HTR-8/SVneo (cell line): ENCODE data around the gene FGF11.
"Not testable (repeated sequence)": the region's sequence is repeated elsewhere in the genome, so short reads cannot be mapped to it uniquely, and the experiment has no call there.

Source experiments
- DNase-seq: peaks from one replicate; pipeline ENCODE4 v3.0.0; 2011; ENCODE audit warnings: low spot score, mixed read lengths; ENCODE audit not compliant: insufficient read length
- FAIRE-seq: peaks from 2 replicates; lab custom pipeline; 2011; peaks lifted over from hg19 to GRCh38; lab: Jason Lieb, UNC

FGF11 gene

DNA sequence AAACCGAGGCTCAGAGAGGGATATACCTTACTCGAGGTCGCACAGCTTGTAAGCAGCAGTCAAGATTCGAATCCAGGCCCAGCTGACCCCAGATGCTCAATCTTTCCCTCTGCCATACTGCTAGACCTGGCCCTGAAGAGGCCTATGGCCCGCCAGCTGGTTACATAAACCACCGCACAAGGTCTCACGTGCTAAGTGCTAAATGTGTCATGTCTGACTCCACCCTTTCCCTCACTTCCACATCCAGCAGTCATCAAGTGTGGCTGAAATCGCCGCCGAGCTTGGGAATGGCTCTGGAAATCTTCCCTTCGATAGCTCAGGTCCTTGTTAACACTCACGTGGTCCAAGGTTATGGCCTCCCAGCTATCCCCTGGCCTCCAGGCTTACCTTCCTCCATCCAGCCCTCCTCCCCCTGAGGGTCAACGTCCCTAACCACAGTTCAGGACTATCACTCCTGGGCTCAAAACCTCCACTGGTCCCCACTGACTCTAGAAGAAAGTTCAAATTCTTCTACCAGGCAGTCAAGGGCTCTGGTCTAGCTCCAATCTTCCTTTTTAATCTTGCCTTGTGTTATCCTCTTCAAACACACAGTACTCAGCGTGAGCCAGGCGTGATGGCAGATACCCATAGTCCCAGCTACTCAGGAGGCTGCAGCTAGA lies 36.6 kb downstream of the FGF11 start:
- FAIRE-seq (no peak), DNase-seq (no peak)

DNA sequence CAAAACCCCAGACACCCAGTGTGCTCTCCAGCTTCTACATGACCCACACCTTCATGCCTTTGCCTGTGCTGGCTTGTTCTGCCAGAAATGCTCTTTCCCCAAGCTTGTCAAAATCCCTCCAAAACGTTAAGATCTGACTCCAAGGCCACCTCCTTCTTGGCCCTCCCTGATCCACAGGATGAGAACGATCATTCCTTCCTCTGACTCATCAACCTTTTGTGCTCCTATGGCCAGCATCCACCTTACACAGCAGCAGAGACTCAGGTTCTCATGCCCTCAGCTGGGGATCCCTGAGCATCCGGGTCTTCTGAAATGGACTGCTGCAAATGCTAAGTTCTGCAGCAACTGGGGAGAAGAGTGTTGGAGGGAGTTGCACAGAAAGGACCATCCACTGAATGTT lies 37.2 kb downstream of the FGF11 start:
- peak; percentile 47 for DNase-seq
- peak; percentile 60 for FAIRE-seq

DNA sequence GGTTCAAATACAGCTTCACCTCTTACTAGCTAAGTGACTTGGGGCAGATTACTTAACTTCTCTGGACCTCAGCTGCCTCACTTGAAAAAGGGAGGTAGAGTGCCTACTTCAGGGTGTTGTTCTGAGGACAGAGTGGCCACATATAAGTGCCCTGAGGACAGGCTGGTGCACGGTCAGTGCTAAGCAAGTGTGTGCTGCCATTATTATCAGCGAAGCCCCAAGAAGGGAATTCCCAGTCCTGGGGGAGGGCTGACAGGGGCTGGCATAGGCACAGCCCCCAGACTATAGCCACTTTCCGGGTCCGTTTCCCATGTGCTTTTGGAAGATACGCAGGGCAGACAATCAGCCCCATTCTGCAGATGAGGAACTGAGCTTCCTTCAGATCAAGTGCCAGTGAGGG lies 37.6 kb downstream of the FGF11 start:
- FAIRE-seq, result no peak

DNA sequence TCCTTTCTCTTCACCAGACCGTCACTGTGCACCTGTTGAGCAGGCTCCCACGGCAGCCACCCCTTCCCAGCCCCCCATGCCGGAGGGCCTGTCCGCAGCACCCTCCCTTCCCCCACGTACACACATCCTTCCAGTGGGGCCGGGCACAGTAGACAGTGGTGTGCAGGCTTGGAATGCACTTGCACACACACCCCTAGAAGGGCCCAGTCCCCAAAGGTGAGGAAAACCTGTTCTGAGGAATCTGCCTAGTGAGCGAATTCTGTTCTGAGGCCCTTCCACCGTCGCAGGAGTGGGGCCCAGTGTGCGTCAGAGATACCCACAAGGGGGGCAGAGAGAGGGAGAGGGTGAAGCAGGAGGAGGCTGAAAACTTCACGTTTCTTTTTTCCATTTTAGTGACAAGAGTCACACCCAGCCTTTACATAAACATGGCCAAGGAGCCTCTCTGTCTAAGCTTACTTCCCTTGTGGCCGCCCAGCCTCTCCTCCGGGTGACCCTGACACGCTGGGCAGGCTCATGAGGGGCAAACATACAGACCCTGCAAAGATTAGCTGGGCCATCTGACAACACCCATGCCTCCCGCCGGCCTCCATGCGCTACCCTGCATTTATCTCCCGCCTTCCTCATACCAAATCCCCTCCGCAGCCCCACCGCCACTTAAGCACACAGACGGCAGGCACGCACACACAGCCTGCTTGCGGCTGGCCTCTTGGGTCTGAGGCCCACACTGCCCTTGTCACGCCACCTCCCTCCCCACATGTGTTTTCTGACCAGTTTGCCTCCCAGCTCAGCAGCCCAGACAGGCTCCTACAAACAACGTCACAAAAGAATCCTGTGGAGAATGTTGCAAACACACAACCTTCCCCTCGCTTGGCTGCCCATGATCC lies 38.3 kb downstream of the FGF11 start:
- DNase-seq (no peak), FAIRE-seq (no peak)

More for the DNA sequence above, 37.6 kb downstream of the FGF11 start:
- DNase-seq, result no peak

DNA sequence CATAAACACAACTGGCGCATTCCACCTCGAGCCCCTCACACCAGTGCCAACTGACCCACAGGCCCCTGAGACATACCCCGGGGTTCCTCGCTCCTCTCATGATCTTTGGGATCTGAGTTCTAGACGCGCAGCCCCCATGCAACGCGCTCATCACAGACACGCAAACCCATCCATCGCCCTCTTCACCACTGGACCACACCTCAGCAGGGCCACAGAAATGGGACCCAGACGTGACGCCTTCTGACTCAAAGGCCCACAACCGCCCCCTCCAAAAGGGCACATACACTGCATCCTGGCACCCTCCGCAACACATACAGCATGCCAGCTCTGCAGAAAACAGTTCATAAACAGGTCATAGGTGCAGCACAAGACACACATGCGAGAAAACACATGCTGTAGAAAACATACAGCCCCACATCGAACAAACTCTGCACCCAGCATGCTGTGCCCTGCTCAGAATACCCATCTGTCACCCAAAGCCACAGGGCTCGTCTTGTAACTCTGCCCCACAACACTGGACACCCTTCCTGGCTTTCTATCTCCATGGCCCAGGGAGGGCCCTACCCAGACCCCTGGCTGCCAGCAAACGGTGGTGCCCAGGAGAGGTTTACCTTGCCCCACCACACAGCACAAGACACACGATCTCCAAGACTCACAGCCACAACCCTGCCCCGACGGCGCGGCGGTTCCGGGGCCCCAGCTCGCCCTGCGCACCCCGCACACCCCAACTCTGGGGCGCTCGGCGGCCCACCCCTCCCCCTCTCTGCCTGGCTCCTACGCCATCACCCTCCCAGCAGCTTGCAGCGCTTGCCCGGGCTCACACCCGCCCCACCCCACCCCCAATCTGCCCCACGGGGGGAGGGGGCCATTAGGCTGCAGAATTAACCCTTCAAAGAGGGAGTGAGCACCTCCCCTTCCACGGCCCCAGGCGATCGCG lies 39.2 kb downstream of the FGF11 start:
- DNase-seq (peak; percentile 67), FAIRE-seq (no peak)

DNA sequence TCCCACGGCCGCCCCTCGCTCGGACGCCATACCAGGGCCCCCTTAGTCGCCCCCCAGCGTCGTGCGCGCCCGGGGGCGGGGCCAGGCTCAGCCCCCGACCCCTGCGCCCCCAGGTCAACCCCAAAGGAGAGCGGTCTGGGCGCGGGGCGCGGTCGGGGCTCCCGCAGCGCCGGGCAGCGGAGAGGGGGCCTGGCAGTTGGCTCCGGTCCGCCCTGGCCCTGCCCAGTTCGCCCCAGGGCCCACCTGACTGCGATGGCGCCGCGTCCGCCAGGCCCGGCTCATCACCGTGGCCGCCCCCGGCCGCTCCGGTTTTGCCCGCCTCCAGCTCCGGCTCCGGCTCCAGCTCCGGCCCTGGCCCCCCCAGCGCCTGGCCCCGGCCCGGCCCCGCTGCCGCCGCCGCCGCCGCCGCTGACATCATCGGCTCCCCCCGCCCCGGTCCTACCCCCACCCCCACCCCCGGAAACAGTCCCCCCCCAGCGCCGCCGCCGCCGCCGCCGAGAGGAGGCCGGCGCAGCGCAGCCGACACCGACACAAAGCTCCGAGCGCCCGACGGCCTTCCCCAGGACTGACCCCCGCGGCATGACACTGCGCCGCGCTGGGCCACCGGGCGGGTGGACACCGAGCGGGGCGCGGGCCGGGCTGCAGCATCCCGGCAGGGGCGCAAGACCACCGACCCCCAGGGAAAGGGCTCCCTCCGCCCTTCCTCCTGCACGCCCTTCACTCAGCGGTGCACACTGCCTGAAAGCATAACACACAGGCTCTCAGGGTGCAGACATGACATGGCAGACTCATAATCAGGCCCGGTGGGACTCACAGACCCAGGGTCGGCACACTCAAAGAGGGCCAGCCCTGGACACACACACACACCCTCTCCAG lies 40.1 kb downstream of the FGF11 start, which contains the start of gene ZBTB4:
ZBTB4 (minus strand) TSS at position 419 of the 876 bp plus-strand sequence. CDS start 12,830 bp downstream, outside the sequence.
- FAIRE-seq (peak; percentile 9), DNase-seq (peak; percentile 65)

DNA sequence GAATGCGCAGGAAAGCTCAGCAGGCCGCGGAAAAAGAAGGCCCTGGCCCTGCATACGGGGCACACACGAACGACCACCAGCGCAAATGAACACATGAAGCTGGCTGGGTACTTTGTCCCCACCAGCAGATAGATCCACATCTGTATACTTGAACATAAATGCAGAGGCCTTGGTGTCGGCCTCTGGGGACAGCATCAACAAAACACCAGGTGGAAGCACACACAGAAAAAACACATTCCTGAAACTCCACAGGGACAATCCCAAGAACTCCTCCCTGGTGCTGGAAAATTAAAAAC lies 40.7 kb downstream of the FGF11 start:
- no peak for FAIRE-seq
- no peak for DNase-seq

DNA sequence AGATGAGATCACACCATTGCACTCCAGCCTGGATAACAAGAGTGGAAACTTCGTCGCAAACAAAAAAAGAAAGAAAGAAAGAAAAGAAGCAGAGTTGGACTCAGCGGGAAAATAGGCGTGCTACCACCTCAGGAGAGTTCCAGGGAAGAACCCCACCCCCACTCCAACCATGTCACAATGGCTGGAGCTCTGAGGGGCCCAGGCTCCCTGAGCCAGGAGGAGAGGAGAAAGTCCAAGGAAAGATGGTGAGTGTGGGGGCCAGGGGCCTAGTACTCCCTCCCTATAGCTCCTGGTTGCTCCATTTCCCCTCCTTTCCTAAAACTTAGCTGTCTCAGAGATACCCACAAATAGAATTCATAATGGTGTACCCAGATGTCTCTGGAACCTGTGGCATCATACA lies 42.0 kb downstream of the FGF11 start, which contains the start of gene SLC35G6:
SLC35G6 (plus strand) TSS at position 172 of the 400 bp plus-strand sequence; CDS start at position 243, 71 bp downstream.
- FAIRE-seq, result not testable (repeated sequence)

DNA sequence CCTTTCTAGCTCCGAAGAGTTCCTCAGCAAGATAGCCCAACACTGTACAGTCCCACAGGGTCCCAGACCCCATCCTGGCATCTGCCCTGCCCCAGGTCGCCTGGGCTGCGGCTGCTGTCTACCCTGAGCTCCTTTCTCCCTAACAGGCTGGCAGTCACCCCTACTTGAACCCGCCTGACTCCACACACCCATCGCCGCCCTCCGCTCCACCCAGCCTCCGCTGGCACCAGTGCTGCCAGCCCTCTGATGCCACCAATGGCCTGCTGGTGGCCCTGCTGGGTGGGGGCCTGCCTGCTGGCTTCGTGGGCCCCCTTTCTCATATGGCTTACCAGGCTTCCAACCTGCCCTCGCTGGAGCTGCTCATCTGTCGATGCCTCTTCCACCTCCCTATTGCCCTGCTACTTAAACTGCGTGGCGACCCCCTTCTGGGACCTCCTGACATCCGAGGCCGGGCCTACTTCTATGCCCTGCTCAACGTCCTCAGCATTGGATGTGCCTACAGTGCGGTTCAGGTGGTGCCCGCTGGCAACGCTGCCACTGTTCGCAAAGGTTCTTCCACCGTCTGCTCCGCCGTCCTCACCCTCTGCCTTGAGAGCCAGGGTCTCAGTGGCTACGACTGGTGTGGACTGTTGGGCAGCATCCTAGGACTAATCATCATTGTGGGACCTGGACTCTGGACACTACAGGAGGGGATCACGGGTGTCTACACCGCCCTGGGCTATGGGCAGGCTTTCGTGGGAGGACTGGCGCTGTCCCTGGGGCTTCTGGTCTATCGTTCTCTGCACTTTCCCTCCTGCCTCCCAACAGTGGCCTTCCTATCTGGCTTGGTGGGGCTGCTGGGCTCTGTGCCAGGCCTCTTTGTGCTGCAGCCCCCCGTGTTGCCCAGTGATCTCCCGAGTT lies 42.8 kb downstream of the FGF11 start:
- not testable (repeated sequence) for FAIRE-seq

More for the DNA sequence above, 42.0 kb downstream of the FGF11 start, which contains the start of gene SLC35G6:
- not testable (repeated sequence) for DNase-seq

DNA sequence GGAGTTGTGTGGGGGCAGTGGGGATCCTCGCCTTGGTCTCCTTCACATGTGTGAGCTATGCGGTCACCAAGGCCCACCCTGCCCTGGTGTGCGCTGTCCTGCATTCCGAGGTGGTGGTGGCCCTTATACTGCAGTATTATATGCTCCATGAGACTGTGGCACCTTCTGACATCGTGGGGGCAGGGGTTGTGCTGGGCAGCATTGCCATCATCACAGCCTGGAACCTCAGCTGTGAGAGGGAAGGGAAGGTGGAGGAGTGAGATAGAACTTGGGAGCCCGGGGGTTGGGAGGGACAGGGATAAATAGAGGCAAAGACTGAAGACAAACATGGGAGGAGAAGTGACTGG lies 43.4 kb downstream of the FGF11 start:
- not testable (repeated sequence) for FAIRE-seq

More for the DNA sequence above, 42.8 kb downstream of the FGF11 start:
- DNase-seq, result not testable (repeated sequence)

DNA sequence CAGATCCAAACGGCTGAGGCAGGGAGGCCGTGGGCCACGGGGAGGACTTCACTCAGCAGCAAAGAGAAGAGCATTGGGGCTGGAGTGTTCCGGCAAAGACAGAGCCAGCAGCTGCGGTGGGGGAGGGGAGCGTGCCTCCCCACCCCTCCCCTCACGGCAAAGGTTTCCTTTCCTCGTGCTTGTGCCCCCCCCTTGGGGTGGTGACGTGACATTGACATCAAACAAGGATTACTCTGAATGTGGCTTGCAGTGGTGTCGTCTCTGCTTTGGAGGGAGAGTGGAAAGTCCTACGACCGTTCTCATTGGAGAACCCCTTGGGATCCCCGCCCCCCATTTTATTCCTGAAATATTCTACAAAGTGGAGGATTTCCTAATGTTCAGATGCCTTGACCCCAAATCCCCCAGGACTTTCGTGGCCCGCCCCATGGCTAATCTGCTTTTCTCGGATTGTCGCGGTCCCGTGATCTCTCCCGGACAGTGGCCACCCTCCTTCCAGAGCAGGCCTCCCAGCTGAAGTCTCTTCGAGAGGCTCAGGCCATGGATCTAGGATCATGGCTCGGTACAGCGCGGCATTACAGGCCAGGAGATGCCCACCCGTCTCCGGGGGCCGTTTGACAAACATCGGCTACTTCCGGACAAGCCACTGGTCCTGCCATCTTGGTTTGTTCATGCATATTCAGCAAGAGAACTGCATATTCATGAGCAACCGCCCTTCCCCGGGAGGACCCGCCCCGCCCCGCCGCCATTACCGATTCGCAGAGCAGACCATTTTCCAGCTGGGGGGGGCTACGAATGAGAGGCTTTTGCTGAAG lies 44.1 kb downstream of the FGF11 start:
- peak; percentile 91 for FAIRE-seq
- peak; percentile 88 for DNase-seq

More for the DNA sequence above, 43.4 kb downstream of the FGF11 start:
- not testable (repeated sequence) for DNase-seq

DNA sequence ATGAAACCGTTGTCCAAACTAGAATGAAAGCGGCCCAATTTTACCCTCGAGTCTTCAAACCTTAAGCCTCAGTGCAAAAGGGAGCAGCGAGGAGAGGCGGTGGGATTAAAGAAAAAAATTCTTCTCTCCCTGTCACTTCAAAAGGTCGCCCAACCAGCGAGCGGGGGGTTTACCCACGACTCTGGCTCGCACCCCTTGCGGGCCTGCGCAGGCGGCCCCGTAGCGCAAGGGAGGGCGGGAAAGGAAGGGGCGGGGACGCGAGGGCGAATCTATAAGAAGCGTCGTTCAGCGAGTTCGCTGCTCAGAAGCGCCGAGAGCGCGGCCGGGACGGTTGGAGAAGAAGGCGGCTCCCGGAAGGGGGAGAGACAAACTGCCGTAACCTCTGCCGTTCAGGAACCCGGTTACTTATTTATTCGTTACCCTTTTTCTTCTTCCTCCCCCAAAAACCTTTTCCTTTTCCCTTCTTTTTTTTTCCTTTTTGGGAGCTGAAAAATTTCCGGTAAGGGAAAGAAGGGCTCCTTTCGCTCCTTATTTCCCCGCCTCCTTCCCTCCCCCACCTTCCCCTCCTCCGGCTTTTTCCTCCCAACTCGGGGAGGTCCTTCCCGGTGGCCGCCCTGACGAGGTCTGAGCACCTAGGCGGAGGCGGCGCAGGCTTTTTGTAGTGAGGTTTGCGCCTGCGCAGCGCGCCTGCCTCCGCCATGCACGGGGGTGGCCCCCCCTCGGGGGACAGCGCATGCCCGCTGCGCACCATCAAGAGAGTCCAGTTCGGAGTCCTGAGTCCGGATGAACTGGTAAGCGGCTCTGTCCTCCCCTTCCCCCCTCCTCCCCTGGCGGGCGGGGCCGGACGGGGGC lies 45.0 kb downstream of the FGF11 start, which contains the start of gene POLR2A:
POLR2A (plus strand) TSS at position 300 of the 852 bp plus-strand sequence.
- peak; percentile 94 for FAIRE-seq
- peak; percentile 99 for DNase-seq

DNA sequence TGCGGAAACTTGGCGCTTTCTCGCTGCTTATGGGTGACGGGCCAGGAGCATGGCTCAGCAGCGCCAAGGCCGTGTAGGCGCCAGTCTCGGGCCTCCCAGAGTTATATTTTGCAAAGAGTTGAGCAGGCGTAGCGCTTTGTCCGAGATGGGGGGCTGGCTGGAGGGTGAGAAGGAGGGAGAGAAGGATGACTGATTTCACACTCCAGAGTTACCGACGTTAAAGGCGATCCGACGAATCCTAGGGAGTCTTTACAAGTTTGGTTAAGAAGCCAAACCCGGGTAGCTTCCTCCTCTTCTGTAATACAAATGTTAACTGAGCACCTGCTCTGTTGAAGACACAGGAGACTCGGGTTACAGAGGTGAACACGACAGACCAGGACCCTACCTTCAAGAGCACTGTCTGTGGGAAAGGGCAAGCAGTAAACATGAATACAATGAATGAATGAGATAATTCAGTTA lies 45.6 kb downstream of the FGF11 start:
- FAIRE-seq (no peak), DNase-seq (no peak)

DNA sequence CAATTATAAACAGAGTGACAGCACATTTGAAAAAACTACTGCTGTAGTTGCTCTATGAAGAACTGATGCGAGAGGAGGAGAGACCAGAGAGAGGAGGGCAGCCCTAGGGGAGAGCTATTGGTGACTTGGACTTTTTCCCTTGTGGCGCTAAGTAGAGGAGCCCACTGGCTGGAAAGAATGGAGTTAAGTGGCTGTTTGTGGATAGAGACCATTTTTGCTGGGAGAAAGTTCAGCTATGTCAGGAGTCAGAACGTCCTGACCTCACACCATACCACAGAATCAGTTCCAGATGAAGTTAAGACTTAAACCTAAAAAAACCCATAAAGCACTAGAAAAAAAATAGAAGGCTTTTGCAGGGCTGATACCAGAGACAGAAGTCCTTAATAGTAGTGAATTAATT lies 46.9 kb downstream of the FGF11 start:
- FAIRE-seq (no peak), DNase-seq (no peak)

DNA sequence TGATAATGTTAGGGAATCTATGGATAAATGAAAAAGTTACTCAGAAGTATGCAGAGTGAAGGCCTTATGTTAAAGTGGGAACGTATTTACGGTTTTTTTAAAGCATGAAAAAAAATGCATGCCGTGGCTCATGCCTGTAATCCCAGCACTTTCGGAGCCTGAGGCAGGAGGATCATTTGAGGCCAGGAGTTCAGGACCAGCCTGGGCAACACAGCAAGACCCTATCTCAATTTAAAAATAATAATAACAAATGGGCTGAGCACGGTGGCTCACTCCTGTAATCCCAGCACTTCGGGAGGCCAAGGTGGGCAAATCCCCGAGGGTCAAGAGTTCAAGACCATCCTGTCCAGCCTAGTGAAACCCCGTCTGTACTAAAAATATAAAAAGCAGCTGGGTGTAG lies 50.8 kb downstream of the FGF11 start:
- FAIRE-seq (no peak), DNase-seq (no peak)

DNA sequence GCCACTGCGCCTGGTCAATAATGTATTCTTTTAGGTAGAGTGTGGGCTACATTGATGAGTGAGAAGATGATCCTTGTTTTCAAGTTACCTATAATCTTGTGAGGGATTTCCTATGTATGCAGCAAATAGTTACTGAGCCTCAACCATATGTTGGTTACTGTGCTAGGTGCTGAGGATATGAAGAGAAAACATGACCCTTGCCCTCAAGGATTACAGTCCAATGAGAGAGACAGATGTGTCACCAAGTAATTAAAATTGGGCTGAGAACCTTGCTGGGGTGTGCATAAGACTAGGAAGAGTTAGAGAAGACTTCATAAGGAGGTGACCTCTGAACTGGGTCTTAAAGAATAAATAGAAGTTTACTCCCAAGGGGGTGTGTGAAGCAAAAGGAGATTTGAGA lies 52.3 kb downstream of the FGF11 start:
- DNase-seq, result no peak
- no peak for FAIRE-seq
